Neural cell (in vitro differentiated cells): Measurements from ENCODE around the gene PPP3R1.

Experiments used
- EP300 ChIP-seq: fragments of 450-650 bp; conservative IDR thresholded peaks from 2 replicates; pipeline ENCODE4 v1.6.1; 2014; ENCODE audit warnings: antibody characterized with exemption, mild to moderate bottlenecking, moderate library complexity; ENCODE audit not compliant: poor library complexity, severe bottlenecking
- POLR2AphosphoS5 ChIP-seq: IDR thresholded peaks from 2 replicates; pipeline ENCODE4 v1.6.1; 2012
- RAD21 ChIP-seq: fragments of 450-650 bp; conservative IDR thresholded peaks from 2 replicates; pipeline ENCODE4 v1.6.1; 2014; ENCODE audit warnings: antibody characterized with exemption, mild to moderate bottlenecking, moderate library complexity
- TF ChIP-seq, protein P1 (sequence below): fragments of 450-650 bp; IDR thresholded peaks from 2 replicates; pipeline ENCODE4 v1.5.1; 2014; ENCODE audit warnings: antibody characterized with exemption, mild to moderate bottlenecking, moderate library complexity; ENCODE audit not compliant: poor library complexity, severe bottlenecking

DNA sequence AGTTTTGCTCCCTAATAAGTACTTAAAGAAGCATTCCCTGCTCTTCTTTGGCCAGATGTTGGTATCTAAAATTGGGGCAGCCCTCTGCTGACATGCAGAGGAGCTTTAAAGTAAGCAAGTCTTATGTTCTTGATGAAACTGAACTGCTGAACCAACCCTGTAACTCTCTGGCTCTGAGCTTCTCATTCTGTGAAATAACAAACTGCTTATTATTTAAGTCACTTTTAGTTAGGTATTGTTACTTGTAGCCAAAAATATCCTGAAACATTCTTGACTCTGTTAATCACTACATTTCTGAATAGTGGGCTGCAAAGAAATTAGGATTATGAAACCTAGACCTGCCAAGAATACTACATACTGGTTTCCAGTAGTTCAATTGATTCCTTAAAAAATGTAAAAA lies 15.5 kb downstream of the PPP3R1 start:
- TF ChIP-seq, protein P1, sequence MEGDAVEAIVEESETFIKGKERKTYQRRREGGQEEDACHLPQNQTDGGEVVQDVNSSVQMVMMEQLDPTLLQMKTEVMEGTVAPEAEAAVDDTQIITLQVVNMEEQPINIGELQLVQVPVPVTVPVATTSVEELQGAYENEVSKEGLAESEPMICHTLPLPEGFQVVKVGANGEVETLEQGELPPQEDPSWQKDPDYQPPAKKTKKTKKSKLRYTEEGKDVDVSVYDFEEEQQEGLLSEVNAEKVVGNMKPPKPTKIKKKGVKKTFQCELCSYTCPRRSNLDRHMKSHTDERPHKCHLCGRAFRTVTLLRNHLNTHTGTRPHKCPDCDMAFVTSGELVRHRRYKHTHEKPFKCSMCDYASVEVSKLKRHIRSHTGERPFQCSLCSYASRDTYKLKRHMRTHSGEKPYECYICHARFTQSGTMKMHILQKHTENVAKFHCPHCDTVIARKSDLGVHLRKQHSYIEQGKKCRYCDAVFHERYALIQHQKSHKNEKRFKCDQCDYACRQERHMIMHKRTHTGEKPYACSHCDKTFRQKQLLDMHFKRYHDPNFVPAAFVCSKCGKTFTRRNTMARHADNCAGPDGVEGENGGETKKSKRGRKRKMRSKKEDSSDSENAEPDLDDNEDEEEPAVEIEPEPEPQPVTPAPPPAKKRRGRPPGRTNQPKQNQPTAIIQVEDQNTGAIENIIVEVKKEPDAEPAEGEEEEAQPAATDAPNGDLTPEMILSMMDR: no peak
- TF ChIP-seq RAD21 (no peak), POLR2AphosphoS5 (no peak), EP300 (no peak)
